Neural crest cell (in vitro differentiated cells): Measurements from ENCODE around the gene LIPC. TPM values are rescaled to one million over a fixed set of nuclear protein-coding genes. Genes with fewer than 3 reads are reported as not detected.

Experiments
- DNase-seq: peaks from one replicate; pipeline ENCODE4 v3.0.0; 2021; ENCODE audit warnings: low read depth, mixed read lengths, low spot score
- H3K27ac Mint-ChIP-seq: one replicate; pipeline ENCODE4 v1.8.0; 2021; ENCODE audit warnings: mild to moderate bottlenecking, mixed read lengths; ENCODE audit not compliant: unreplicated experiment
- H3K27me3 Mint-ChIP-seq: 2 replicates; pipeline ENCODE4 v1.8.0; 2021; ENCODE audit warnings: low read depth, mild to moderate bottlenecking, mixed read lengths
- H3K36me3 Mint-ChIP-seq: 2 replicates; pipeline ENCODE4 v1.8.0; 2021; ENCODE audit warnings: low read depth, mild to moderate bottlenecking, mixed read lengths
- H3K4me1 Mint-ChIP-seq: 2 replicates; pipeline ENCODE4 v1.8.0; 2021; ENCODE audit warnings: mixed read lengths
- H3K4me3 Mint-ChIP-seq: one replicate; pipeline ENCODE4 v1.8.0; 2021; ENCODE audit warnings: mild to moderate bottlenecking, mixed read lengths
- H3K9me3 Mint-ChIP-seq: 2 replicates; pipeline ENCODE4 v1.8.0; 2021; ENCODE audit warnings: mixed read lengths
- CTCF ChIP-seq: fragments of 200-600 bp; sonication (generic); conservative IDR thresholded peaks from 2 replicates; pipeline ENCODE4 v1.5.0; 2021; ENCODE audit warnings: antibody characterized with exemption, mild to moderate bottlenecking
- total RNA-seq: library from RNA; stranded (reverse); gene quantifications from 2 replicates; pipeline ENCODE4 v1.2.1, GENCODE V29; 2021

The LIPC gene
- total RNA-seq, 1 donor from 2014 or later: not detected

- Mint-ChIP-seq H3K4me3 (no peak overlapping the region), H3K36me3 (no peaks in the 10 kb centered on the region), H3K4me1 (no peaks in the 10 kb centered on the region), H3K27ac (no peak overlapping the region), H3K9me3 (no peaks in the 10 kb centered on the region), H3K27me3 (no peaks in the 10 kb centered on the region)
- no peak for TF ChIP-seq CTCF
- no peak for DNase-seq
Observed at GRCh38 chr15:58452775-58453174, 21.0 kb downstream of the LIPC start.

GRCh38 chr15:58453931-58454793, 22.4 kb downstream of the LIPC start:
- DNase-seq: no peak
- H3K27ac Mint-ChIP-seq: no peak overlapping the region
- peaks cover 12% of the 10 kb centered on the region for H3K4me1 Mint-ChIP-seq
- H3K27me3 Mint-ChIP-seq: no peaks in the 10 kb centered on the region
- no peak for TF ChIP-seq CTCF
- no peaks in the 10 kb centered on the region for H3K9me3 Mint-ChIP-seq
- H3K36me3 Mint-ChIP-seq: no peaks in the 10 kb centered on the region
- H3K4me3 Mint-ChIP-seq: no peak overlapping the region

GRCh38 chr15:58454950-58455401, 23.2 kb downstream of the LIPC start:
- no peak for TF ChIP-seq CTCF
- Mint-ChIP-seq H3K36me3 (no peaks in the 10 kb centered on the region), H3K9me3 (no peaks in the 10 kb centered on the region), H3K4me3 (no peak overlapping the region), H3K4me1 (peaks cover 16% of the 10 kb centered on the region), H3K27ac (no peak overlapping the region), H3K27me3 (no peaks in the 10 kb centered on the region)
- DNase-seq: no peak

- no peaks in the 10 kb centered on the region for H3K27me3 Mint-ChIP-seq
- H3K27ac Mint-ChIP-seq: no peak overlapping the region
- H3K9me3 Mint-ChIP-seq: no peaks in the 10 kb centered on the region
- no peak overlapping the region for H3K4me3 Mint-ChIP-seq
- H3K4me1 Mint-ChIP-seq: peaks cover 16% of the 10 kb centered on the region
- TF ChIP-seq CTCF: no peak
- no peak for DNase-seq
- no peaks in the 10 kb centered on the region for H3K36me3 Mint-ChIP-seq
Observed at GRCh38 chr15:58457466-58457965, 25.7 kb downstream of the LIPC start.

GRCh38 chr15:58458076-58458475, 26.3 kb downstream of the LIPC start:
- no peaks in the 10 kb centered on the region for H3K36me3 Mint-ChIP-seq
- TF ChIP-seq CTCF: no peak

More at GRCh38 chr15:58458076-58458475, 26.3 kb downstream of the LIPC start:
- H3K9me3 Mint-ChIP-seq: no peaks in the 10 kb centered on the region
- H3K4me3 Mint-ChIP-seq: no peak overlapping the region
- no peak overlapping the region for H3K27ac Mint-ChIP-seq
- H3K27me3 Mint-ChIP-seq: no peaks in the 10 kb centered on the region
- no peak for DNase-seq
- peaks cover 16% of the 10 kb centered on the region for H3K4me1 Mint-ChIP-seq
